ENCODE measurements around the gene NTSR1. TPM values are rescaled to one million over a fixed set of nuclear protein-coding genes. Genes with fewer than 3 reads are reported as not detected.

Gene NTSR1
- total and polyA plus RNA-seq, 2 experiments from 2014 or later = 0.15 to 1.4 TPM

DNA sequence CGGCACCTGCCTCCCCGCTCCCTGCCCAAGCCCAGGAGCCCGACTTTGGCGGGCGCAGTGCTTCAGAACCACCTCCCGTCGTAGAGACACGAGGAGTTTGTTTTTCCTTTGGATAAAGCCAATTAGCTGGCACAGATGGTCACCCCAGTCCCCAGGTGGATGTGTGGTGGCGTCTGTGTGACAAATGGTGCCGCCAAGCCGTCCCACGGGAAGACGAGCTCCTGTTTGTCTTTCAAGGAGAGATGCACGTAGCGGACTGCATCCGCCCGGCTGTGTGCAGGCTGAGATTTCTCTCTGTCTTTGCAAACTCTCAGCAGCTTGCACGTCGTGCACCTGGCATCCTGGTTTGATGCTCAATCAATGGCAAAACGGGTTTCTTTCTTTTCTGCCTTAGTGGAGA is 71.6 kb downstream of the NTSR1 start (continued):
- TF ChIP-seq CTCF (conservative IDR thresholded peaks at IDR 0.05; ENCODE audit: low read depth in 2 of 2) (no peak), CREB1 (CRISPR knock-in tag; IDR thresholded peaks at IDR 0.05; ENCODE audit: low read depth) (no peak)
- TF ChIP-seq, protein P1, sequence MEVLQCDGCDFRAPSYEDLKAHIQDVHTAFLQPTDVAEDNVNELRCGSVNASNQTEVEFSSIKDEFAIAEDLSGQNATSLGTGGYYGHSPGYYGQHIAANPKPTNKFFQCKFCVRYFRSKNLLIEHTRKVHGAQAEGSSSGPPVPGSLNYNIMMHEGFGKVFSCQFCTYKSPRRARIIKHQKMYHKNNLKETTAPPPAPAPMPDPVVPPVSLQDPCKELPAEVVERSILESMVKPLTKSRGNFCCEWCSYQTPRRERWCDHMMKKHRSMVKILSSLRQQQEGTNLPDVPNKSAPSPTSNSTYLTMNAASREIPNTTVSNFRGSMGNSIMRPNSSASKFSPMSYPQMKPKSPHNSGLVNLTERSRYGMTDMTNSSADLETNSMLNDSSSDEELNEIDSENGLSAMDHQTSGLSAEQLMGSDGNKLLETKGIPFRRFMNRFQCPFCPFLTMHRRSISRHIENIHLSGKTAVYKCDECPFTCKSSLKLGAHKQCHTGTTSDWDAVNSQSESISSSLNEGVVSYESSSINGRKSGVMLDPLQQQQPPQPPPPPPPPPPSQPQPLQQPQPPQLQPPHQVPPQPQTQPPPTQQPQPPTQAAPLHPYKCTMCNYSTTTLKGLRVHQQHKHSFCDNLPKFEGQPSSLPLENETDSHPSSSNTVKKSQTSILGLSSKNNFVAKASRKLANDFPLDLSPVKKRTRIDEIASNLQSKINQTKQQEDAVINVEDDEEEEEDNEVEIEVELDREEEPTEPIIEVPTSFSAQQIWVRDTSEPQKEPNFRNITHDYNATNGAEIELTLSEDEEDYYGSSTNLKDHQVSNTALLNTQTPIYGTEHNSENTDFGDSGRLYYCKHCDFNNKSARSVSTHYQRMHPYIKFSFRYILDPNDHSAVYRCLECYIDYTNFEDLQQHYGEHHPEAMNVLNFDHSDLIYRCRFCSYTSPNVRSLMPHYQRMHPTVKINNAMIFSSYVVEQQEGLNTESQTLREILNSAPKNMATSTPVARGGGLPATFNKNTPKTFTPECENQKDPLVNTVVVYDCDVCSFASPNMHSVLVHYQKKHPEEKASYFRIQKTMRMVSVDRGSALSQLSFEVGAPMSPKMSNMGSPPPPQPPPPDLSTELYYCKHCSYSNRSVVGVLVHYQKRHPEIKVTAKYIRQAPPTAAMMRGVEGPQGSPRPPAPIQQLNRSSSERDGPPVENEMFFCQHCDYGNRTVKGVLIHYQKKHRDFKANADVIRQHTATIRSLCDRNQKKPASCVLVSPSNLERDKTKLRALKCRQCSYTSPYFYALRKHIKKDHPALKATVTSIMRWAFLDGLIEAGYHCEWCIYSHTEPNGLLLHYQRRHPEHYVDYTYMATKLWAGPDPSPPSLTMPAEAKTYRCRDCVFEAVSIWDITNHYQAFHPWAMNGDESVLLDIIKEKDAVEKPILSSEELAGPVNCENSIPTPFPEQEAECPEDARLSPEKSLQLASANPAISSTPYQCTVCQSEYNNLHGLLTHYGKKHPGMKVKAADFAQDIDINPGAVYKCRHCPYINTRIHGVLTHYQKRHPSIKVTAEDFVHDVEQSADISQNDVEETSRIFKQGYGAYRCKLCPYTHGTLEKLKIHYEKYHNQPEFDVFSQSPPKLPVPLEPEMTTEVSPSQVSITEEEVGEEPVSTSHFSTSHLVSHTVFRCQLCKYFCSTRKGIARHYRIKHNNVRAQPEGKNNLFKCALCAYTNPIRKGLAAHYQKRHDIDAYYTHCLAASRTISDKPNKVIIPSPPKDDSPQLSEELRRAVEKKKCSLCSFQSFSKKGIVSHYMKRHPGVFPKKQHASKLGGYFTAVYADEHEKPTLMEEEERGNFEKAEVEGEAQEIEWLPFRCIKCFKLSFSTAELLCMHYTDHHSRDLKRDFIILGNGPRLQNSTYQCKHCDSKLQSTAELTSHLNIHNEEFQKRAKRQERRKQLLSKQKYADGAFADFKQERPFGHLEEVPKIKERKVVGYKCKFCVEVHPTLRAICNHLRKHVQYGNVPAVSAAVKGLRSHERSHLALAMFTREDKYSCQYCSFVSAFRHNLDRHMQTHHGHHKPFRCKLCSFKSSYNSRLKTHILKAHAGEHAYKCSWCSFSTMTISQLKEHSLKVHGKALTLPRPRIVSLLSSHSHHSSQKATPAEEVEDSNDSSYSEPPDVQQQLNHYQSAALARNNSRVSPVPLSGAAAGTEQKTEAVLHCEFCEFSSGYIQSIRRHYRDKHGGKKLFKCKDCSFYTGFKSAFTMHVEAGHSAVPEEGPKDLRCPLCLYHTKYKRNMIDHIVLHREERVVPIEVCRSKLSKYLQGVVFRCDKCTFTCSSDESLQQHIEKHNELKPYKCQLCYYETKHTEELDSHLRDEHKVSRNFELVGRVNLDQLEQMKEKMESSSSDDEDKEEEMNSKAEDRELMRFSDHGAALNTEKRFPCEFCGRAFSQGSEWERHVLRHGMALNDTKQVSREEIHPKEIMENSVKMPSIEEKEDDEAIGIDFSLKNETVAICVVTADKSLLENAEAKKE (CRISPR knock-in tag; IDR thresholded peaks at IDR 0.05) = no peak

DNA sequence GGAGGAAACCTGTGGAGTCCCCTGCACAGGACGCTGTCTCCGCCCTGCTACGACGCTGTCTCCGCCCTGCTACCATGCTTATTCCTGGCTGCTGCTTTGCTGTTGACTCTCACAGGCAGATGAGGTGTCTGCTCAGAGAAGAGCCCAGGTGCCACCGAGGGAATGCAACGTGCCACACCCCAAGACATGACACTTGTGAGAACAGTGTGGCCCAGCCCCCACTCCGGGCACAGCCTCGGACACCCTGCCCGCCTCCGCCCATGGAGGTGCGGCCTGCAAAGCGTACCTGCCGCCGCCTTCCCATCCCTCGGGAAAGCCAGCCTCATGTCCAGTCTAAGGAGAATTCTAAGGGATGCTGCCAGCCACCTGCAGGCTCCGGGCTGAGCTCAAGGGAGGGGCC is 72.1 kb downstream of the NTSR1 start:
- no peak for ATAC-seq
- H3K27ac Mint-ChIP-seq = no peak overlapping the region
- TF ChIP-seq, protein P2, sequence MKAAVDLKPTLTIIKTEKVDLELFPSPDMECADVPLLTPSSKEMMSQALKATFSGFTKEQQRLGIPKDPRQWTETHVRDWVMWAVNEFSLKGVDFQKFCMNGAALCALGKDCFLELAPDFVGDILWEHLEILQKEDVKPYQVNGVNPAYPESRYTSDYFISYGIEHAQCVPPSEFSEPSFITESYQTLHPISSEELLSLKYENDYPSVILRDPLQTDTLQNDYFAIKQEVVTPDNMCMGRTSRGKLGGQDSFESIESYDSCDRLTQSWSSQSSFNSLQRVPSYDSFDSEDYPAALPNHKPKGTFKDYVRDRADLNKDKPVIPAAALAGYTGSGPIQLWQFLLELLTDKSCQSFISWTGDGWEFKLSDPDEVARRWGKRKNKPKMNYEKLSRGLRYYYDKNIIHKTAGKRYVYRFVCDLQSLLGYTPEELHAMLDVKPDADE (IDR thresholded peaks at IDR 0.05) = no peak
- TF ChIP-seq, protein P1 (CRISPR knock-in tag; IDR thresholded peaks at IDR 0.05) = no peak
- TF ChIP-seq STAT1 (IDR thresholded peaks at IDR 0.05; ENCODE audit: unreplicated experiment) (no peak), EZH2 (IDR thresholded peaks at IDR 0.05; ENCODE audit: low read depth, unreplicated experiment) (no peak), CREB1 (CRISPR knock-in tag; IDR thresholded peaks at IDR 0.05; ENCODE audit: low read depth) (no peak)

More for the DNA sequence above, 72.1 kb downstream of the NTSR1 start:
- Histone ChIP-seq H4K20me1 (replicated peaks; ENCODE audit: insufficient read depth) (no peaks in the 10 kb centered on the region), H3K4me3 (no peak overlapping the region), H3K27ac (ENCODE audit: low read depth) (no peak overlapping the region), H3K4me1 (ENCODE audit: insufficient read depth) (no peaks in the 10 kb centered on the region; the same call in 1 of the 2 replicates), H3K9me2 (ENCODE audit: insufficient read depth) (no peaks in the 10 kb centered on the region), H3K79me2 (replicated peaks; ENCODE audit: insufficient read depth) (no peaks in the 10 kb centered on the region), H3F3A (replicated peaks; ENCODE audit: low read depth) (0 out of 2 replicates have a peak, but pooled peaks cover 2% of the 10 kb centered on the region), H3K36me3 (ENCODE audit: insufficient read depth) (no peaks in the 10 kb centered on the region), H3K4me2 (no peak overlapping the region), H2AFZ (no peak overlapping the region), H3K27me3 (ENCODE audit: insufficient read depth) (no peaks in the 10 kb centered on the region)
- no peak for DNase-seq (ENCODE audit: low spot score)
- Mint-ChIP-seq H3K4me1 (peaks cover 12% of the 10 kb centered on the region), H3K4me3 (no peak overlapping the region), H3K9me3 (no peaks in the 10 kb centered on the region), H3K27me3 (ENCODE audit: insufficient read depth, low read depth, poor library complexity) (peaks cover 7% of the 10 kb centered on the region), H3K36me3 (ENCODE audit: low read depth) (no peaks in the 10 kb centered on the region)

Measured in GM23338 (cell line).